NB4 (cell line): Measurements from ENCODE around the gene UNC5A.

Experiments used
- POLR2A ChIP-seq: IDR thresholded peaks from 2 replicates; pipeline ENCODE4 v1.6.1; 2011; ENCODE audit warnings: mild to moderate bottlenecking; ENCODE audit not compliant: insufficient read length; ENCODE audit errors: extremely low read depth
- TF ChIP-seq, protein P1 (sequence below): IDR thresholded peaks from one replicate; pipeline ENCODE4 v1.5.1; 2012; ENCODE audit warnings: low read depth, low read length

DNA sequence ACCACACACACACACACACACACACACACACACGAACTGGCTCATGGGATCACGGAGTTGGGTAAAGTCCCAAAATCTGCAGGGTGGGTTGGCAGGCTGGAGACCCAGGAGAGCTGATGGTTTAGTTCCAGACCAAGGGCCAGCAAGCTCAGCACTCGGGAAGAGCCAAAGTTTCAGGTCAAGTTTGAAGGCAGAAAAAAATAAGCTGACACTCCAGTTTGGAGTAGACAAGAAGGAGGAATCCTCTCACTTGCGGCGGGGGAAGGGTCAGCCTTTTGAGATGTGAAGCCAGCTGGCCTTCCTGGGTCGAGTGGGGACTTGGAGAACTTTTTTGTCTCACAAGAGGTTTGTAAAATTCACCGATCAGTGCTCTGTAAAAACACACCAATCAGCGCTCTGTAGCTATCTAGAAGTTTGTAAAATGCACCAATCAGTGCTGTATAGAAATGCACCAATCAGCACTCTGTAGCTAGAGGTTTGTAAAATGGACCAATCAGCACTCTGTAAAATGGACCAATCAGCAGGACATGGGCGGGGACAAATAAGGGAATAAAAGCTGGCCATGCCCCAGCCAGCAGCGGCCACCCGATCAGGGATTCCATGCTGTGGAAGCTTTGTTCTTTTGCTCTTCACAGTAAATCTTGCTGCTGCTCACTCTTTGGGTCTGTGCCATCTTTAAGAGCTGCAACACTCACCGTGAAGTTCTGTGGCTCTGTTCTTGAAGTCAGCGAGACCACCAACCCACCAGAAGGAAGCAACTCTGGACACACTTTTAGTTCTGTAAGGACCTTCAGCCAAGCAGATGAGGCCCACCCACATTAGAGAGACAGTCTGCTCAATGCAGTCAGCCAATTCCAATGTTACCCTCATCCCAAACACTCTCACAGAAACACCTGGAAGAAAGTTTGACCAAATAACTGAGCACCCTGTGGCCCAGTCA lies 37.8 kb upstream of the UNC5A start:
- TF ChIP-seq, protein P1, sequence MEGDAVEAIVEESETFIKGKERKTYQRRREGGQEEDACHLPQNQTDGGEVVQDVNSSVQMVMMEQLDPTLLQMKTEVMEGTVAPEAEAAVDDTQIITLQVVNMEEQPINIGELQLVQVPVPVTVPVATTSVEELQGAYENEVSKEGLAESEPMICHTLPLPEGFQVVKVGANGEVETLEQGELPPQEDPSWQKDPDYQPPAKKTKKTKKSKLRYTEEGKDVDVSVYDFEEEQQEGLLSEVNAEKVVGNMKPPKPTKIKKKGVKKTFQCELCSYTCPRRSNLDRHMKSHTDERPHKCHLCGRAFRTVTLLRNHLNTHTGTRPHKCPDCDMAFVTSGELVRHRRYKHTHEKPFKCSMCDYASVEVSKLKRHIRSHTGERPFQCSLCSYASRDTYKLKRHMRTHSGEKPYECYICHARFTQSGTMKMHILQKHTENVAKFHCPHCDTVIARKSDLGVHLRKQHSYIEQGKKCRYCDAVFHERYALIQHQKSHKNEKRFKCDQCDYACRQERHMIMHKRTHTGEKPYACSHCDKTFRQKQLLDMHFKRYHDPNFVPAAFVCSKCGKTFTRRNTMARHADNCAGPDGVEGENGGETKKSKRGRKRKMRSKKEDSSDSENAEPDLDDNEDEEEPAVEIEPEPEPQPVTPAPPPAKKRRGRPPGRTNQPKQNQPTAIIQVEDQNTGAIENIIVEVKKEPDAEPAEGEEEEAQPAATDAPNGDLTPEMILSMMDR, result no peak
- no peak for TF ChIP-seq POLR2A
